Retinal pigment epithelial cell (primary cell): ENCODE data around the gene CP.

Experiments
- DNase-seq: peaks from one replicate; pipeline ENCODE4 v3.0.0-alpha.2; 2010; ENCODE audit warnings: low read depth
- H3K4me3 ChIP-seq: 2 replicates; pipeline ENCODE4 v1.5.1; 2011; ENCODE audit warnings: mild to moderate bottlenecking, low read length, control low read depth, moderate library complexity
- TF ChIP-seq, protein P1 (sequence below): conservative IDR thresholded peaks from 2 replicates; pipeline ENCODE4 v1.5.1; 2011; ENCODE audit warnings: low read depth, low read length, control low read depth, inconsistent platforms

The CP gene

DNA sequence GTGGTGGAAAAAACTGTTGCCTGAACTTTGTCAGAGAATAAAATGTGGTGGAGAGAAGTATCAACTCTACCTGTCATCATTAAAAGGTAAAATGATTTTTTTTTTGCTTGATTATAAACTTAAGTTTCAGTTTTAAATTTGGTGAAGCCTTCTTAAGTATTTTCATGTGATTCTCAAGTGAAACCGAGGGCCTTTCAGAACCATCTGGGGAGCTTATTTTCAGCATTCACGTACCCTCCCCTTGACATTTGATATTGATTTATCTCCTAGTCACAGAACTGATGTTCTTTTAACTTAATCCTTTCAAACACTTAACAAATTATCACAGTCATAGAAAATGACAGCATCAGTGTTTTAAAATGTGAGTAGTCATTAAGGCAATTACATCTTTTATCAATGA, 53.7 kb downstream of the CP start:
- DNase-seq, result no peak
- H3K4me3 ChIP-seq, result no peak overlapping the region
- TF ChIP-seq, protein P1, sequence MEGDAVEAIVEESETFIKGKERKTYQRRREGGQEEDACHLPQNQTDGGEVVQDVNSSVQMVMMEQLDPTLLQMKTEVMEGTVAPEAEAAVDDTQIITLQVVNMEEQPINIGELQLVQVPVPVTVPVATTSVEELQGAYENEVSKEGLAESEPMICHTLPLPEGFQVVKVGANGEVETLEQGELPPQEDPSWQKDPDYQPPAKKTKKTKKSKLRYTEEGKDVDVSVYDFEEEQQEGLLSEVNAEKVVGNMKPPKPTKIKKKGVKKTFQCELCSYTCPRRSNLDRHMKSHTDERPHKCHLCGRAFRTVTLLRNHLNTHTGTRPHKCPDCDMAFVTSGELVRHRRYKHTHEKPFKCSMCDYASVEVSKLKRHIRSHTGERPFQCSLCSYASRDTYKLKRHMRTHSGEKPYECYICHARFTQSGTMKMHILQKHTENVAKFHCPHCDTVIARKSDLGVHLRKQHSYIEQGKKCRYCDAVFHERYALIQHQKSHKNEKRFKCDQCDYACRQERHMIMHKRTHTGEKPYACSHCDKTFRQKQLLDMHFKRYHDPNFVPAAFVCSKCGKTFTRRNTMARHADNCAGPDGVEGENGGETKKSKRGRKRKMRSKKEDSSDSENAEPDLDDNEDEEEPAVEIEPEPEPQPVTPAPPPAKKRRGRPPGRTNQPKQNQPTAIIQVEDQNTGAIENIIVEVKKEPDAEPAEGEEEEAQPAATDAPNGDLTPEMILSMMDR, result no peak

DNA sequence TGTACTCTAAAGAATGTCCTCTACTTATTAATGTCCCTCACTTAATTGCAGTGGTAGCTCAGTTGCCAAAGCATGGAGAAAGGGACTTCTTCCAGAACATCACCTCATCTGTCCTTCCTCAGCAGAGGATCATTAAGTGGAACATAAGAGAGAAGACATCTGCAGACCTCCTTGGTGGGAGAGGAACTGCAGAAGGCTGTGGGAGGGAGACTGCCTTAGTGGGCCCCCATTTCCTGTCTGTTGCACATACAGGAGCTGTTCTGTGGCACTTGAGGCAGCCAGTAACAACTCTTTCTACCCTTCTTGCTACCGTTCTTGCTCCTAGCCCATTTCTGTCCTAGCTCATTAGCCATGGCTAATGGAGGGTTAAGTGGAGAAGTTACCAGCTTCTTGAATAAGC, 58.6 kb downstream of the CP start:
- H3K4me3 ChIP-seq, result no peak overlapping the region
- DNase-seq, result no peak
- TF ChIP-seq, protein P1, result no peak

DNA sequence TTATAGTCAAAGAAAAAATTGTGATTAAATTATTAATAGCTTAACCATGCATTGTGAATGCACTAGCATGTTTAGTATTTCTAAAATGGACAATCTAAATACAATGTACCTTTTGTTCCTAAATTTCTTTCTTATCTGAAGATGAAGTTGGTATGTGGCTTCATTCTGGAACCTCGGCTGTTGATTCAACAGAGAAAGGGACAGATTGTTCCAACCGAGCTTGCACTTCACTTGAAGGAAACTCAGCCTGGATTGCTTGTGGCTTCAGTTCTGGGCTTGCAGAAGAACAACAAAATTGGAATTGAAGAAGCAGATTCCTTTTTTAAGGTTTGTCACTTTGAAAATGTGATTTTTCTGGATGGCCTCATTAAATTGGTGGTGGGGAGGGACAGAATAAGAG, 59.6 kb downstream of the CP start:
- no peak overlapping the region for H3K4me3 ChIP-seq
- TF ChIP-seq, protein P1, result no peak
- DNase-seq, result no peak

DNA sequence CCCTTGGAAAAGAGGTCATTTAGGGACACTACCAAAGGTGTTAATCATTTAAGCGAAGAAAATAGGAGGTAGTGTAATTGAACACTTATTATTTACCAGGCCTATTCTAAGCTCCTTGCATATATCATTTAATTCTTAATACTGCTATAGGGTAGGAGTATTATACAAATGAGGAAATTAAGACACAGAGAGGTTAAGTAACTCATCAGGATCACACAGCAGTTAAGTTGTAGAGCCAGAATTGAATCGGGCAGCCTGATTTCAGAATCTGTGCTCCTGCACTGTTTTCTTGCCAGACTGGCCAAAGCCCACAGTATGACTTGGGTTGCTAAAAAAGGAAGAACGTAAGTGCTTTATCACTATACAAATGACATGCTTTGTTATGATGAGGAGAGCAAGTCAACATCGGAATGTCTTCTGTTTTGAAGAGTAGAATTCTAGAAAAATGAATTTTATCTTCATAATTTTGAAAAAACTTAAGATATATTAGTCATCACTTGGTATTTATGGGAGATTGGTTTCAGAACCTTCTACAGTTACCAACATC, 60.8 kb downstream of the CP start:
- H3K4me3 ChIP-seq, result no peak overlapping the region
- TF ChIP-seq, protein P1, result no peak
- DNase-seq, result no peak

DNA sequence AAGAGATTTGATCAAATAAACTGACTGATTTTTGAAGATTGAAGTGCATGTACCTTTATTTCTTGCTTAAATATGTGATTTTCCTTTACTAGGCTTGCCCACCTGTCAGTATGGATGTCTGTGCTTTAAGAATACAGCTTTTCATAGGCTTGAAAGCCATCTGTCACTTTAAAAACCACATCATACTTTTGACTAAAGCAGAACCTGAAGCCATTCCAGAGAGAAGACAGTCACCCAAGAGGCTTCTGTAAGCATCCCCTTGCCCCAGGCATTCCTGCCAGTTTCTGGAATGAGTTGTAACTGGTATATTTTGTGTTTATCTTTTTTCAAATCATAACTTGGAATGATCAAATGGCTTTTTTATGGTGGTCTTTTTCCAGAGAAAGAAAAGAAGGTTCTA, 68.2 kb downstream of the CP start:
- TF ChIP-seq, protein P1, result no peak
- no peak for DNase-seq

DNA sequence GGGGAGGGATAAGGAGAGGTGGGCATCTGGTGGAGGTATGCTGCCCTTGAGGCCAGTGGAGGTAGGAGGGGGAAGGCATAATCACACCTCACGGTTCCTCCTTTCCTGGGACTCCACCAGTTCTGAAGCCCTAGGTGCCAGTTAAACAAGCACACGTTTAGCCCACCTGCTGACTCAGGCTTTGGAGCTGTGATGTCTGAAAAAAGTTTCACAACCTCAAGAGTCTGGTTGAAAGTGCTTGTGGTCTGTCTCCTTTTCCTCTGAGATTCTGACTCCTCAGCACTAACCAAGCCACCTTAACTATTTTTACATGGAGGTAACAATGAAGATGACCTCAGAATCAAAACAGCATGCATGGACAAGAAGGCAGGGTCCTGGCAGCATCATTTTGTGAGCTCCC, 69.2 kb downstream of the CP start:
- TF ChIP-seq, protein P1, result no peak

More for the DNA sequence above, 68.2 kb downstream of the CP start:
- no peak overlapping the region for H3K4me3 ChIP-seq

DNA sequence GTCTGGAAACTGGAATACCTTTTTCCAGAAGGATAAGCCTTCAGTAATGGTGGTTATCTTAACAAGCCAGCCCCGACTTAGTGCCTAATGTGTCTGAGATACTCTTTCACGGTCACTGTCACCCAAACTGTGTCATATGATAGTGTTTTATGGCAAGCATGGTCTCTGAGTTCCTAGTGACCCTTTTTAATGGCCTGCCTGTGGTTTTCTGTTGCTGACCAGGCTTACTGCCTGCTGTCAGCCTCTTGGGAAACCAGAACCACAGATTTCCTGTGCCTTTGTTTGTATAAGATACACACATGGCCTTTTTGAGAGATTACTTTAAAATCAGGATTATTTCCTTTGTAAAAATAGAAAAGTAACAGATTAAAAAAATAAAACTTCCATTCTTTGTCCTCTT, 69.8 kb downstream of the CP start:
- no peak overlapping the region for H3K4me3 ChIP-seq
- TF ChIP-seq, protein P1, result no peak
- no peak for DNase-seq

More for the DNA sequence above, 69.2 kb downstream of the CP start:
- H3K4me3 ChIP-seq, result no peak overlapping the region
- DNase-seq, result no peak
